G401 (cell line): ENCODE measurements around the gene GGT5. TPM values are rescaled to one million over a fixed set of nuclear protein-coding genes. Genes with fewer than 3 reads are reported as not detected.

Experiments
- DNase-seq: peaks from one replicate; pipeline ENCODE4 v3.0.0-alpha.2; 2015; ENCODE audit warnings: low spot score
- in situ Hi-C: cut with HindIII; loops from 2 replicates; pipeline ENCODE4 v1.10.0; 2016; ENCODE audit warnings: low sequenced_read_pairs, mixed read lengths
- total RNA-seq: library from RNA; depleted of rRNA; stranded (reverse); fragments of >200 nt; shearing (Covaris generic); gene quantifications from 2 replicates; pipeline ENCODE4 v1.2.3, GENCODE V29; 2014; rRNA removed

GGT5 gene
- total RNA-seq, 1 experiment from 2014 or later: not detected

DNA sequence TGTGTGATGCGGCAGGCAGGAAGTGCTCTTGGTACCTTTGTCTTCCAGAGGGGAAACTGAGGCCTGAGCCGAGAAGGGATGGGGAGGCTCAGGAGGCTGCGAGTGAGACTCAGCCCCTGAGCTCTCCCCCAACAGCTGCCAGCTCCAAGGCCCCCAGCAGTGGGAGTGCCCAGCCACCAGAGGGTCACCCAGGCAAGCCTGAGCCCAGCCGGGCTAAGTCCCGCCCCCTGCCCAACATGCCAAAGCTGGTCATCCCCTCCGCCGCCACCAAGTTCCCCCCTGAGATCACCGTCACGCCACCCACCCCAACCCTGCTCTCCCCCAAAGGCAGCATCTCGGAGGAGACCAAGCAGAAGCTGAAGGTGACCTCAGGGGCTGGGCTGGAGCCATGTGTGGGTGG lies 67.4 kb downstream of the GGT5 start:
- DNase-seq: no peak
- in situ Hi-C loops: no loop called here

DNA sequence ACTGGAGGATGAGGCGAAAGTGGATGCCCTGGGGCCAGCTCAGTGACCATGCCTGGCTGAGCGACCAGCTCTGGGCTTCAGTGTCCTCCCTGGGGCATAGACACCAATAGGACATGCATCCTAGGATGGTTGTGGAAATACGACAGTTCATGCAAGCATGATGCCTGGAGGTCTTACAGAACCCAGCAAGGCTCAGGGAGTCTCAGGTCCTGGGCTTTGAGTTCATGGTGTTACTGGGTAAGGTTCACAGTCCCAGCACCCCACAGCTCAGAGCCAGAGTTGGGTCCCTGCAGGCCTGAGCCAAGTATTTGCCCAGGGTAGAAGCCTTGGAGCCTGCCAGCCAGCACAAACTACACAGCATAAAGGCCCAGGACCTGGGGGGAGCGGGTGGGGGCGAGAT lies 67.8 kb downstream of the GGT5 start:
- no peak for DNase-seq
- in situ Hi-C loops: no loop called here

DNA sequence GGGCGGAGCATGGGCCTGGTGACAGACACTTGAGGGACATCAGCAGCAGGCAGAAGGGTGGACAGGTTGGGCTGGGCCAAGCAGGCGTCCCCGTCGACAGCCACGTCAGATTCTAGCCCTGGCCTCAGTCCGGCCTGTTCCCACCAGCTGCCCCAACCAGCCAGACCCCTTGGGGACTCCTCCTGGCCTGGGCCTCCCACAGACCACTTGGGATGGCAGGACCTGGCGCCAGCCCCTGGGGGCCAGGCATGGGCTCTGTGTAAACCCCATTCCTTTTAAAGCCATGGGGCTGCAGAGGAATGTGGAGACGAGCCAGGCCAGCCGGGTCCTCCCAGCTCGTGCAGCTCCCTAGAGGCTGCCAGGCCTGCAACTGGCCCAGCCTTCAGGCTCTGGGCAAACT lies 68.3 kb downstream of the GGT5 start:
- in situ Hi-C loops: no loop called here
- DNase-seq: no peak

DNA sequence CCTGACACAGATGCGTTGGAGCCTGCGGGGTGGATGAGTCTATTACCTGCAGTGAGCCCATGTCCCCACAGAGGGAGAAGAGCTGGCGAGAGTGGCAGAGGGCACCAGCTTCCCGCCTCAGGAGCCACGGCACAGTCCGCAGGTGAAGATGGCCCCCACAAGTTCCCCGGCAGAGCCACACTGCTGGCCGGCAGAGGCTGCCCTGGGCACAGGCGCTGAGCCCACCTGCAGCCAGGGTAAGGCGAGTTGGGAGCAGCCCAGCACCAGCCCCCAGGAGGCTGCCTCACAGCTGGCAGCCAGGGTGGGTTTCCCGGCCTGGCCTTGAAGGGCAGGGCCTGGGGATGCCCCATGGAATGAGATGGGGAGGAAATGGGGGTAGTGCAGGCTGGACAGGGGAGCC lies 68.8 kb downstream of the GGT5 start:
- in situ Hi-C loops: no loop called here
- no peak for DNase-seq

DNA sequence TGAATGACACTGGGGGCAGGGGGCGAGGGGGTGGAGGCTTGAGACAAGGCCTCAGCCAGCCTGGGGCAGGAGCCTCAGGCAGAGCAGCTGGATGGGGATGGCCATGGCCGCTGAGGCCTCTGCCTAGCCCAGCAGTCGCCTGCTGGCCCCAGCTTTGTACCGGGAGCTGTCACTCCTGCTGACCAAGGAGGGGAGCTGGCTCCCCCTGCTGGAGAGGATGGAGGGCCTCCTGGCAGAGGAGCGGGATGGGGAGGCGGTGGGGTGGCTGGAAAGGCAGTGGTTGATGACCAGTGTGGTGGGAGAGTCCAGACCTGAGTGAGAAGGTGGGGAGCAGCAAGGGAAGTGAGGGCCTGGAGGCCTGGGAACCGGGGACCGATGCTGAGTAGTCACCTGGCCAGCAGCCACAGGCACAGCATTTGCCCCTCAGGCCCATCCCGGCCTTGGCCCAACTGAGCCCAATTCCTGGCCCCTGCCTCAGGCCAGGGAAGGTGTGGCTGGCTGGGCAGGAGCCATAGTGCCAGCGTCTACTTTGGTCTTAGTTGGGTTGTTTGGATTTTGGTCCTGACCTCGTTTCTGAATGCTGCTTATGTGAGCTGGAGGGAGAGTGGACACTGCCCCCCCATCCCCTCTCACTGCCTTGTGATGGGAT lies 69.6 kb downstream of the GGT5 start:
- in situ Hi-C loops: no loop called here
- peak; percentile 73 for DNase-seq

DNA sequence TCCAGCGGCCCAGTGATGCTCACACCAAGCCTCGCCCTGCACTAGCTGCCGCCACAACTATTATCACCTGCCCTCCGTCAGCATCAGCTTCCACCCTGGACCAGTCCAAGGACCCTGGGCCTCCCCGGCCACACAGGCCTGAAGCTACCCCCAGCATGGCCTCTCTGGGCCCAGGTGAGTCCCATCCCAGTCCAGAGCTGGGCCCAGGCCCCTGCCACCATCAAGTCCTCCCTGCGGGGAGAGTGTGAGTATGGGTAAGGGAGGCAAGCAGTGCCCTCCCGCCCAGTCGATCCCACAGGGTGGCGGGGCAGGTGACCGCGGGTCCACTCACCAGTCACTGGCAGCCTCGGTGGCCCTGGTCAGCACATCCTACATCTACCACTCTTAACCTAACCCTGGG lies 73.1 kb downstream of the GGT5 start:
- DNase-seq: no peak
- in situ Hi-C loops: no loop called here

DNA sequence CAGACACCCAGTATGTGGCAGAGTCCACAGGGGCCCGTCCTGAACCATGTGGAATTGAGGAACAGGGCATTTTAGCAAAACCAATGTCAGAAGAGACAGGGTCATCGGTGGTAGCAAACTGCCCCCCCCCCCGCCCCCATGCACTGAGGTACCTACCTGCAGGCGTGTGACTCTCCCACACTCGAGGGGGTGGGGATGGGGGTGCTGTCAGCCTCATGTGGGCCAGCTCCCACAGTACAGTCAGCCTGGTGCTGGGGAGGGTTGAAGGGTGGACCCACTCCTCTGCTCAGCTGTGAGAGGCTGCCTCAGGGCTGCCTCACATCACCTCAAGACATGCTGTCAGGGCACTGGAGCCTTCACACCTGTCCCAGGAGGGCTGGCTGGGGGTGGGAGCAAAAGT lies 74.2 kb downstream of the GGT5 start:
- DNase-seq: no peak
- in situ Hi-C loops: no loop called here

DNA sequence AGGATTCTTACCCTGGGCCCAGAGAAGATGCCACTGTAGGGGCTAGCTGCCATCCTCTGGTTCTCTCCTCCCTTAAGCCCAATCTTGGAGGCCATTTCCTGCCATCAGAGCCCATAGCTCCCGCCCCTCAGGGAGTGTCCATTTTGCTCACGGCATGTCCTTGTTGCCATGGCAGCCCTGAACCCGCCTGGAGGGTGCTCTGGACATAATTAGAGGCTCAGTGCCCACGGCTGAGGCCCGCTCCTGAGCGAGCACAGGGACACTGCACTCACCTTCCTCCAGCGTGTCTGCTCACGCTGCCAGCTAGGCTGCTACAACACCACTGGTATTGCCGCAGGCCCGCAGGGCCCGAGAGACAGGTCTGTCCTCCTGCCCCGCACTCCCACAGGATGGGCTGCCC lies 74.7 kb downstream of the GGT5 start:
- in situ Hi-C loops: no loop called here
- DNase-seq: peak; percentile 85

Other genes starting within 250 kb of the GGT5 start
- gene GSTT4, start 239.6 kb downstream of the GGT5 start, total RNA-seq: not detected in 2 replicates
- gene CABIN1, start 233.8 kb downstream of the GGT5 start, total RNA-seq: not detected in 2 replicates
- gene SUSD2, start 63.6 kb downstream of the GGT5 start, total RNA-seq: not detected in 2 replicates
- 7.6 and 12.0 TPM in 2 replicates for gene SPECC1L, start 25.7 kb upstream of the GGT5 start, total RNA-seq
- gene ADORA2A, start 182.5 kb upstream of the GGT5 start, total RNA-seq: 1.1 and 1.2 TPM in 2 replicates